GM19043 (cell line): Measurements from ENCODE around the gene XK.
A peak's percentile ranks its signal among the peaks of the same experiment; 100 is the strongest.

ENCODE experiments used
- ATAC-seq: cut with Tn5 transposase; IDR thresholded peaks from one replicate; pipeline ENCODE4 v1.9.1; 2021; ENCODE audit warnings: low read depth; ENCODE audit not compliant: unreplicated experiment

XK gene

GRCh38 chrX:37678574-37678973 lies 7.0 kb upstream of the XK start:
- ATAC-seq, result no peak

- no peak for ATAC-seq
Measured at GRCh38 chrX:37679230-37679629, 6.4 kb upstream of the XK start.

GRCh38 chrX:37679888-37680287 lies 5.7 kb upstream of the XK start:
- ATAC-seq, result no peak

GRCh38 chrX:37684426-37684825 lies 1.2 kb upstream of the XK start:
- ATAC-seq, result no peak

GRCh38 chrX:37684973-37685372 lies 618 bp upstream of the XK start:
- ATAC-seq, result no peak

- ATAC-seq, result no peak
Measured at GRCh38 chrX:37686369-37686995, 891 bp downstream of the XK start.

GRCh38 chrX:37686996-37687395 lies 1.4 kb downstream of the XK start:
- no peak for ATAC-seq

- ATAC-seq, result no peak
Measured at GRCh38 chrX:37690119-37690518, 4.5 kb downstream of the XK start.

GRCh38 chrX:37692918-37693317 lies 7.3 kb downstream of the XK start:
- ATAC-seq, result no peak

- ATAC-seq, result no peak
Measured at GRCh38 chrX:37697169-37697760, 11.7 kb downstream of the XK start.

GRCh38 chrX:37701588-37701987 lies 16.0 kb downstream of the XK start:
- ATAC-seq, result no peak

GRCh38 chrX:37711991-37712390 lies 26.4 kb downstream of the XK start:
- no peak for ATAC-seq

- ATAC-seq, result no peak
Measured at GRCh38 chrX:37712458-37712857, 26.9 kb downstream of the XK start.

GRCh38 chrX:37714479-37714878 lies 28.9 kb downstream of the XK start:
- ATAC-seq, result no peak

- ATAC-seq, result no peak
Measured at GRCh38 chrX:37716602-37717001, 31.0 kb downstream of the XK start.

- no peak for ATAC-seq
Measured at GRCh38 chrX:37717708-37718107, 32.1 kb downstream of the XK start.

- ATAC-seq, result no peak
Measured at GRCh38 chrX:37722595-37722994, 37.0 kb downstream of the XK start.

GRCh38 chrX:37726346-37726745 lies 40.8 kb downstream of the XK start:
- no peak for ATAC-seq

- ATAC-seq, result peak; percentile 44
Measured at GRCh38 chrX:37745354-37745753, 59.8 kb downstream of the XK start.

GRCh38 chrX:37745835-37746217 lies 60.2 kb downstream of the XK start:
- peak; percentile 30 for ATAC-seq

- ATAC-seq, result peak; percentile 85
Measured at GRCh38 chrX:37746218-37746941, 60.8 kb downstream of the XK start.

GRCh38 chrX:37746951-37747350 lies 61.4 kb downstream of the XK start:
- no peak for ATAC-seq
